GM12892 (cell line): ENCODE measurements around the gene C10orf67.

Experiments
- DNase-seq: peaks from one replicate; pipeline ENCODE4 v3.0.0; 2011; ENCODE audit not compliant: insufficient read length
- FAIRE-seq: peaks from 2 replicates; lab custom pipeline; 2011; peaks lifted over from hg19 to GRCh38; lab: Jason Lieb, UNC
- POLR2A ChIP-seq: IDR thresholded peaks from 2 replicates; pipeline ENCODE4 v1.6.1; 2011; ENCODE audit warnings: low read depth, low read length, control low read depth
- POLR2AphosphoS5 ChIP-seq: IDR thresholded peaks from 2 replicates; pipeline ENCODE4 v1.6.1; 2011; ENCODE audit warnings: low read depth, low read length, control low read depth
- TAF1 ChIP-seq: IDR thresholded peaks from 2 replicates; pipeline ENCODE4 v1.6.1; 2011; ENCODE audit warnings: low read depth, mild to moderate bottlenecking, control low read depth, low read length, borderline replicate concordance

The C10orf67 gene

DNA sequence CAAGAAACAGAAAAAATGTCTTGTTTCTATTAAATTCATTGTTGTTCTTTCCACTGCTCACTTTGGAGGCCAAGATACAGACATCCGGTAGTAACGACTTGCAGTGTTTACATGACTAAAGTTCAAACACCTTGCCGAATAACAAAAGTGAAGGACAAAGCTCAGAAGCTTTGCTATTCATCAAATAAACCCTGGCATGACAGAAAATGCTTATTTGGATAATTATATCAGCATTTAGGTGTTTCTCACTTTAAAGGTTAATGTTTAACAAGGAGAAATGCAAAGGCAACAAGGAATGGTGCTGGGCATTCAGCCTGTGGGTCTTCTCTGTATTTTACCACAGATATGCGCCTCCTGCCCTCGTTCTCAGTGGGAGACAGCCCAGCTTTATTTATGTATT lies 157.9 kb downstream of the C10orf67 start:
- TF ChIP-seq POLR2A, result no peak
- no peak for TF ChIP-seq TAF1
- TF ChIP-seq POLR2AphosphoS5, result no peak
- FAIRE-seq, result no peak
- DNase-seq, result no peak

DNA sequence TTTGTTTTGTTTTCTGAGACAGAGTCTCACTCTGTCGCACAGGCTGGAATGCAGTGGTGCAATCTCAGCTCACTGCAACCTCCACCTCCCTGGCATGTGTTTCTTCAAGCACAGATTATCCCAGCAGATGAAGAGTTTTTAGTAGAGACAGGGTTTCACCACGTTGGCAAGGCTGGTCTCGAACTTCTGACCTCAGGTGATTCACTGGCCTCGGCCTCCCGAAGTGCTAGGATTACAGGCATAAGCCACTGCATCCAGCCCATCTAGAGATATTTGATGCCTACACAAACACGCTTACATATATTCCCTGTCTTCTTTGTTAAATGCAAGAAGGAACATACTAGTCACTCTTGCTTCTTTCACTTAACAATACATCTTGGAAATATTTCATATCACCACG lies 158.4 kb downstream of the C10orf67 start:
- no peak for TF ChIP-seq POLR2A
- no peak for TF ChIP-seq TAF1
- TF ChIP-seq POLR2AphosphoS5, result no peak
- no peak for FAIRE-seq

DNA sequence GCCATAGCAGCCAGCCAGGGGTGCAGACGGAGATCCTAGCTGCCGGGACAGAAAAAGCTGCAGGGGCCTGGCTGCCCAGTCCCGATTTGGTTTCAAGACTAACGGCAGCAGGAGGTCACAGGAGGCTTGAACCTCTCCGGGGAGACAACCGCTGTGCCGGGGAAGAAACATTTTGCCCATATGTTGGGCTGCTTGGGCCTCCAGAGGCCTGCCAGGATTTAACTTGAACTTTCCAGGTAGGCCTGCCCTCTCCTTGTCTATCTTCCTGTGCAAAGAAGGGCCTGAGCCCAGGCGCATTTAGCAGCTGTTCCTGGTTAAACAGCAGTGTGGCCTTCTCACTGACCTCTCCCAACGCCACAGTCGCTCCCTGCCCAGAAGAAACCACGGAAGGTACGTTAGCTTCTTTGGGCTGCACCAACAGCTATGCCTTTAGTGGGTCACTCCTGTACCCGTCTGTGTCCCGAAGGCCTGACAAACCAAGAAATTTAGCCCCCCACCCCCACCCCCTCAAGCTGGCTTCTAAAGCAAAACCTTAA lies 169.6 kb downstream of the C10orf67 start:
- TF ChIP-seq POLR2A (no peak), TAF1 (no peak), POLR2AphosphoS5 (no peak)
- FAIRE-seq (no peak), DNase-seq (no peak)

More for the DNA sequence above, 158.4 kb downstream of the C10orf67 start:
- DNase-seq, result no peak

DNA sequence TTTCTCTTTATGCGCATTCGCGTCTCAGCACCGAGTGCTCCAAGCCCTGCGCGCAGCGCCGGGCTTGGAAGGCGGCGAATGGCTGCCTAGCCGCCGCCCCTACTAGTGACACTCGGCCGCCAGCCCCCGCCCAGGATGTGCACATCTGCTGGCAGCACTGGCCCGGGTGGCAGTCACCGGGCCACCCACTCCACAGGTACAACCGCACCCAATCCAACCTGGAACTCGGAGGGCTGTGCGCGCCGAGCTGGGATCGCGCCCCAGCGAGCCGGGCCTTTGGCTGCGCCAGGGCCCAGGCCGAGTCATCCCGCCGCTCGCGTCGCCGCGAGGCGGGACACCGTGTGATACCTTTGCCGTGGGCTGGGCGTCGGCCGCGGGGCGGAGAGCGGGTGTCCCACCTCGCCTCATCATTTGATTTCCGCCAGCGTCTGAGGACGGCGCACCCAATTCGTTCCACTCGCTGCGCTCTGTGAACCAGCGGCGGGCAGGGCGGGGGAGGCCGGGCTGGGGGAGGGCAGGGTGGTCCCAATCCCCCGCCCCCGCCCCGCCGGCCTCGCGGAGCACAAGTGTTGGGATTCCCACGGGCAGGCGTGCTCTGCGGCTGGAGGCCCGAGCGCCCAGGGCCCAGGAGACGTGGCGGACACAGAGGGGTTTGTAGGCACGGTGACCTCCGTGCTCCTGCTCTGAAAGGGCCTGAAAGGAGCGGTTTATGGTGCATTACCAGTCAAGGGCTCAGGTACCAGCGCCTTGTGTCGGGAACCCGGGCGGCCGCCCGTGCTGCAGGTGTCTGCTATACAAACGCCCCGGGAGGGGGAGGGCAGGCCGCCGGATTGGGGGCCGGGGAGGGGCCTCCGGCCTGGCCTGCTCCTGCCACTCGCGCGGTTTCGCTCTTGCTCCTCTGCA lies 170.3 kb downstream of the C10orf67 start:
- TF ChIP-seq POLR2AphosphoS5 (no peak), POLR2A (no peak), TAF1 (no peak)
- DNase-seq, result no peak
- FAIRE-seq, result no peak

DNA sequence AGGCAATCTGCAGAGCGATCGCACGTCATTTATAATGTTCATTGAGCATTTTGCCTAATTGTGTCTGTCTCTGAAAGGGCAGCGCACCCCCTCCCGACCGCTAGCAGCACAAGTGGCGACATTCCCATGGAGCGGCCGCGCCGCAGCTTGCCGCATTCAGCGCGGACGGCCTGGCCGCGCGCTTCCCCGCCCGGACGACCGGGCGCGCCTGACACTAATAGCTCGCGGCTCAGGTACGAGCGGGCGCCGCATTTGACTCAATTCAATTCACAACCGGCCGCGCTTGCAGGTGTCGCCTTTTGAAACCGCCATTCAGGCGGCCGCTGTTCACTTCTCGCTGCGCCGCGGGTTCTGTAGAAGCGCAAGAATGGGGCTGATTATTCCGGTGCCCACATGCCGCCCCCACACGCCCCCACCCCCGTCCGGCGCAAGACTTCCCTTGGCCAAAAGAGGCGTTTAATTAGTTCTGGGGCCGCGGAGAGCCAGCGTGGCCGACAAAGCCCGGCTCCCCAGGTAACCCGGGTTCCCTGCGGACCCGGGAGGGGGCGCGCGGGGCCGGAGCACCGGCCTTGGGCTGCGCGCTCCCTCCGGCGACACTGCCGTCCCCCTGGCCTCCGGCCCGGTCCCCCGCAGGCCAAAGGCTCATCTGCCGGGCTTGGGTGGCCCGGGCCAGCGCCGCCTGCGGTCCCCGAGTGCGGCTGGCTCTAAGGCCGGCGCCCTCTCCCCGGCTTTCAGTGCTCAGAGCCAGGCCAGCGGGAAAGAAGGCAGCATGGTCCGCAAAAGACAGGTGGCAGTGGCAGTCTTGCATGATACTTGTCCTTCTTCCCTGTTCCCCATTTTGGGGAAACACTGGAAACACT lies 171.2 kb downstream of the C10orf67 start:
- no peak for FAIRE-seq
- DNase-seq, result no peak
- TF ChIP-seq TAF1 (no peak), POLR2A (no peak), POLR2AphosphoS5 (no peak)

DNA sequence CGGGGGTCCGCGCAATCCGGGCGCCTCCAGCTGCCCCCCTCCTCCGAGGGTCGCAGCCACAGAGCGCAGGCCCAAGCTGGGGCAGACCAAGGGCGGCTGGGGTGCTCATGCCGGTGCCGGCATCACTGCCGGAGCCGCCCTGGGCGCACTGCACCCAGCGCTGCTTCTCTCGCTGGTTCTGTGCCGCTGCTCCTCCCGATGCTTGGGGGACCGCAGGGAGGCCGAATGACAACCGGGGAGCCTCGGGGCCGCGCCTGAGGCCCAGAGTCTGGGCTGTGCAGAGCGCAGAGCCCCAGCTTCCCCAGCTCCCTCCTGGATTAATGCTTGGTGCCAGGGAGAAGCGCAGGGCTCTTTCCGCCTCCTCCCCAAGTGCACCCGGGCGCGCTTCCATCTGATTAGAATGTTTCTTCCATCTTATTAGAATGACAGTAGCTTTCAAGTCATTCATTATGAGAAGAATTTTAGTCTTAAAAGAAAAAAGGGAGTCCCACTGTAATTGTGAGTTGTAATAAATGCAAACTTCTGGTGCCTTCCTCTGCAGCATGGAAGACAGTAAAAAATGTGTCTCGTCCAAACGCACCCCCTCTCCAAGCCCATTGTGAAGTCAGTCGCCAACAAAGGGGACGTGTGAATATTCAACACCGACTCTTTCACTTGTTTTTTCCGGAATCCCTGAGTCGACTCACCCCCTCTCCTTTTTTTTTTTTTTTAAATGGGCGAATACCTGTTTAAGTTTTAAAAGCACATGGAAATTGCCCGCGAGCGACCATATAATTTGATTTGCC lies 172.0 kb downstream of the C10orf67 start:
- DNase-seq (no peak), FAIRE-seq (no peak)
- TF ChIP-seq POLR2AphosphoS5 (no peak), POLR2A (no peak), TAF1 (no peak)

DNA sequence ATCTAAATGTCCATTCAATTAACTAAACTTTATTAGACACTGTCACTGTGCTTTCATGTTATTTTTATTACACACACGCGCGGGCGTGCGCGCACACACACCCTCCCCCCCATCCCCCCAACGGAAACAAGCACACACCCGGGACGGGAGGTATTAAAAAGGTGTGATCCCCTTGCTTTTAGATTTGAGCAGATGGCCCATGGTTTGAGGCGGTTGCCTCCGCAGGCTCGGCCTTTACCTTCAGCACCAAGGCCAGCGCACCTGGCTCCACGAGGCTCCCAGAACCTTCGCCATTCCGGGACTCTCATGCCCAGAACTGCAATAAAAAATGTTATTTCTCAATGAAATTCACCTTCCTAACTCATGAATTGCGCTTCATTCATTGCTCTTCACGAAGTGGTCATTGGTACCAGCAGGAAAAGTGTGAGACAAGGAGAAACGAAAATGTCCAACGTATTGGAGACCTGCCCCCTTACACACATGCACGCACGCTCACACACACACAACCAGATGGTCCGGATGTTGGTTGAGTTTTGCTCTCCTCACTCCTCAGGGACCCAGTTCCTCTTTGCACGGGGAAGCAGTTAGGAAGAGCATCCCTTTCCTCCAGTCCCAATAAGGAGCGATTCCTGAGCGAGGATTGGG lies 173.2 kb downstream of the C10orf67 start:
- no peak for FAIRE-seq
- TF ChIP-seq TAF1, result no peak
- TF ChIP-seq POLR2AphosphoS5, result no peak
- TF ChIP-seq POLR2A, result no peak
- DNase-seq, result no peak

DNA sequence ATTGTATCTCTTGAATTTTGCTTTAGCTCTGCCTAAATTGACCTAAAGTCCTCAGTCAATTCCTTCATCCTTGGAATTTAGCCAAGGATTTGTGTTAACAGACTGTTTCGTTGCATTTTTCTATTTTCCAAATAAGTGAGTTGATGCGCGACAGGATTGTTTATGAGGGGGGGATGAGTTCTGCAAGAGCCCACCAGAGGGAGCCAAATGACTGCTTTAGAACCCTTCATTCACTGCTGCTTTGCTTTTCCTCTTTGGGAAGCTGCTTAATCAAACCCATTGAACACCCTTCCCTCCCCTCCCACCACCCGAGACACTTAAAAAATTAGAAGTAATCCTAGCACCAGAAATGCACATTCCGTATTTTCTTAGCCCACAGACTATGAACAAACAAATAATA lies 186.2 kb downstream of the C10orf67 start:
- TF ChIP-seq TAF1 (no peak), POLR2AphosphoS5 (no peak), POLR2A (no peak)
- FAIRE-seq (peak; percentile 87), DNase-seq (no peak)

DNA sequence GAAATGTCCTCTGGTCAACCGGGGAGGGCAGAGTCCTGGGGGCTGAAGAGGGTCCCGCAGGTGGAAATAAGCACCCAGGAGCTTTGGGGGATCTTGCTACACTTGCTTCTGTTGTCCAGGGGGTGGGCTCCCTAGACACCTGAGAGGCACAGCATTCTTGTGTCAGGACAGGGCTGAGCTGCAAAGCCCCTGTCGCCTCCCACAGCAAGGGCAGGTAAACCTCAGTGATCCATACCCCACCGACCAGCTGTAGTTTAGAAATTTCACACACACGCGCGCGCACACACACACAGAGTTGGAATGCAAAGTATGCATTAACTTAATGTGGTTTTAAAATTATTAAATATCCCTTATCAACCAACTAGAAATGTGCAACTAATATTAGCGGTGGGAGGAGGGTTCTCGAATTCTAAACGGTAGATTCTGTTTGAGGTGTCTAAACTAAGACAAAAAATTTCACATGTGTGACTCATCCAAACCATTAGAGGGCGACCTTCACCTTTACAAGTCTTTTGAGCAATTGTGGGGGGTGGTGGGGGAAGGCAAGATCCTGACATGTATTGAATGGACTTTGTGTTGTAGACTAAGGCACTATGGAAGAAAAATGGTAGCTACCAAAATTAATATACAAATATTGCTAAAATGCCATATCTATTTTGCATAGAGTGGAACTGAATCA lies 186.8 kb downstream of the C10orf67 start:
- peak; percentile 77 for FAIRE-seq
- TF ChIP-seq POLR2AphosphoS5 (no peak), POLR2A (no peak), TAF1 (no peak)
- no peak for DNase-seq
